Rectal smooth muscle tissue (tissue), 1 donor: ENCODE results near the gene MRPL18.
"Not testable (repeated sequence)": the region's sequence is repeated elsewhere in the genome, so short reads cannot be mapped to it uniquely, and the experiment has no call there.

Experiments
- H3K27ac ChIP-seq: one replicate; pipeline ENCODE4 v1.7.0; 2013; ENCODE audit warnings: low read depth, low read length, inconsistent platforms
- H3K27me3 ChIP-seq: one replicate; pipeline ENCODE4 v1.7.0; 2013; ENCODE audit warnings: low read length; ENCODE audit not compliant: control insufficient read depth, insufficient read depth
- H3K36me3 ChIP-seq: one replicate; pipeline ENCODE4 v1.7.0; 2013; ENCODE audit warnings: low read length; ENCODE audit not compliant: control insufficient read depth, insufficient read depth
- H3K4me1 ChIP-seq: one replicate; pipeline ENCODE4 v1.7.0; 2013; ENCODE audit warnings: low read length; ENCODE audit not compliant: control insufficient read depth, insufficient read depth
- H3K4me3 ChIP-seq: one replicate; pipeline ENCODE4 v1.7.0; 2013; ENCODE audit warnings: low read length
- H3K9ac ChIP-seq: one replicate; pipeline ENCODE4 v1.7.0; 2013; ENCODE audit warnings: low read length

Gene MRPL18

GRCh38 chr6:159807150-159807858 lies 17.0 kb downstream of the MRPL18 start:
- Histone ChIP-seq H3K36me3 (no peaks in the 10 kb centered on the region), H3K9ac (no peak overlapping the region), H3K4me1 (no peaks in the 10 kb centered on the region), H3K27ac (no peak overlapping the region), H3K27me3 (no peaks in the 10 kb centered on the region), H3K4me3 (no peak overlapping the region)

GRCh38 chr6:159808647-159809046 lies 18.4 kb downstream of the MRPL18 start:
- Histone ChIP-seq H3K9ac (no peak overlapping the region), H3K4me3 (no peak overlapping the region), H3K4me1 (no peaks in the 10 kb centered on the region), H3K36me3 (no peaks in the 10 kb centered on the region), H3K27ac (no peak overlapping the region), H3K27me3 (no peaks in the 10 kb centered on the region)

- Histone ChIP-seq H3K27ac (no peak overlapping the region), H3K27me3 (no peaks in the 10 kb centered on the region), H3K4me1 (no peaks in the 10 kb centered on the region), H3K4me3 (no peak overlapping the region), H3K36me3 (no peaks in the 10 kb centered on the region), H3K9ac (no peak overlapping the region)
Measured at GRCh38 chr6:159809149-159809548, 18.9 kb downstream of the MRPL18 start.

GRCh38 chr6:159813781-159814180 lies 23.5 kb downstream of the MRPL18 start:
- no peak overlapping the region for H3K4me3 ChIP-seq
- H3K36me3 ChIP-seq: no peaks in the 10 kb centered on the region
- no peaks in the 10 kb centered on the region for H3K27me3 ChIP-seq
- H3K4me1 ChIP-seq: no peaks in the 10 kb centered on the region
- no peak overlapping the region for H3K9ac ChIP-seq
- no peak overlapping the region for H3K27ac ChIP-seq

GRCh38 chr6:159815410-159815809 lies 25.1 kb downstream of the MRPL18 start:
- Histone ChIP-seq H3K4me1 (no peaks in the 10 kb centered on the region), H3K9ac (no peak overlapping the region), H3K4me3 (no peak overlapping the region), H3K27ac (no peak overlapping the region), H3K36me3 (no peaks in the 10 kb centered on the region), H3K27me3 (no peaks in the 10 kb centered on the region)

GRCh38 chr6:159816775-159817174 lies 26.5 kb downstream of the MRPL18 start:
- not testable (repeated sequence) for H3K9ac ChIP-seq, H3K4me3 ChIP-seq, H3K27ac ChIP-seq, H3K27me3 ChIP-seq, H3K4me1 ChIP-seq, H3K36me3 ChIP-seq

GRCh38 chr6:159817951-159818739 lies 27.9 kb downstream of the MRPL18 start:
- Histone ChIP-seq H3K9ac (no peak overlapping the region), H3K36me3 (no peaks in the 10 kb centered on the region), H3K4me3 (no peak overlapping the region), H3K27me3 (no peaks in the 10 kb centered on the region), H3K27ac (no peak overlapping the region), H3K4me1 (no peaks in the 10 kb centered on the region)

GRCh38 chr6:159819098-159819497 lies 28.8 kb downstream of the MRPL18 start:
- Histone ChIP-seq H3K27ac (no peak overlapping the region), H3K9ac (no peak overlapping the region), H3K27me3 (no peaks in the 10 kb centered on the region), H3K4me1 (no peaks in the 10 kb centered on the region), H3K4me3 (no peak overlapping the region), H3K36me3 (no peaks in the 10 kb centered on the region)

GRCh38 chr6:159819932-159820640 lies 29.8 kb downstream of the MRPL18 start:
- Histone ChIP-seq H3K27ac (no peak overlapping the region), H3K4me1 (no peaks in the 10 kb centered on the region), H3K4me3 (peak overlapping the region; percentile 25), H3K9ac (no peak overlapping the region), H3K27me3 (no peaks in the 10 kb centered on the region), H3K36me3 (no peaks in the 10 kb centered on the region)

- H3K27me3 ChIP-seq: no peaks in the 10 kb centered on the region
- H3K36me3 ChIP-seq: no peaks in the 10 kb centered on the region
- no peak overlapping the region for H3K9ac ChIP-seq
Measured at GRCh38 chr6:159821122-159821521, 30.9 kb downstream of the MRPL18 start.

GRCh38 chr6:159821726-159822125 lies 31.5 kb downstream of the MRPL18 start:
- Histone ChIP-seq H3K27ac (no peak overlapping the region), H3K27me3 (no peaks in the 10 kb centered on the region), H3K36me3 (no peaks in the 10 kb centered on the region), H3K4me3 (no peak overlapping the region), H3K9ac (no peak overlapping the region), H3K4me1 (no peaks in the 10 kb centered on the region)

More at GRCh38 chr6:159821122-159821521, 30.9 kb downstream of the MRPL18 start:
- Histone ChIP-seq H3K4me1 (no peaks in the 10 kb centered on the region), H3K27ac (no peak overlapping the region), H3K4me3 (no peak overlapping the region)

GRCh38 chr6:159823953-159824352 lies 33.7 kb downstream of the MRPL18 start:
- Histone ChIP-seq H3K36me3 (no peaks in the 10 kb centered on the region), H3K9ac (no peak overlapping the region), H3K4me1 (no peaks in the 10 kb centered on the region), H3K27ac (no peak overlapping the region), H3K4me3 (no peak overlapping the region), H3K27me3 (no peaks in the 10 kb centered on the region)
